ENCODE data around the gene INVS.
"Not testable (repeated sequence)": the region's sequence is repeated elsewhere in the genome, so short reads cannot be mapped to it uniquely, and the experiment has no call there.

Gene INVS

GRCh38 chr9:100125910-100126309 lies 26.9 kb downstream of the INVS start:
- no peak for DNase-seq

DNA sequence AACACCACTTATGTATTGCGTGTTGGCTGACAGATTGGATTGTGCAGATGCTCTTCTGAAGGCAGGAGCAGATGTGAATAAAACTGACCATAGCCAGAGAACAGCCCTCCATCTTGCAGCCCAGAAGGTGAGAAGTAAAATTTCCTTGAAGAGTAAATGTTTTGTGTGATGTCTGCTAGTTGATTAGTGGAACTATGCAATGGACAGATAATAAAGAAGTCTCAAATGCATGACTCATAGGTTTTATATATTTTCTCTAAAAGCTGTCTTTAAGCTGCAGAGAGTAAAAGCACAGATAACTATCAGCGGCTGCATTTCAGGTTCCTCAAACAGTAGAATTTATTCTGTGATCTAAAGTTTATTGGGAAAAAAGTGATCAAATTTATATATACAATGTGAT lies 27.4 kb downstream of the INVS start:
- DNase-seq = no peak

GRCh38 chr9:100129772-100130171 lies 30.7 kb downstream of the INVS start:
- DNase-seq = no peak

DNA sequence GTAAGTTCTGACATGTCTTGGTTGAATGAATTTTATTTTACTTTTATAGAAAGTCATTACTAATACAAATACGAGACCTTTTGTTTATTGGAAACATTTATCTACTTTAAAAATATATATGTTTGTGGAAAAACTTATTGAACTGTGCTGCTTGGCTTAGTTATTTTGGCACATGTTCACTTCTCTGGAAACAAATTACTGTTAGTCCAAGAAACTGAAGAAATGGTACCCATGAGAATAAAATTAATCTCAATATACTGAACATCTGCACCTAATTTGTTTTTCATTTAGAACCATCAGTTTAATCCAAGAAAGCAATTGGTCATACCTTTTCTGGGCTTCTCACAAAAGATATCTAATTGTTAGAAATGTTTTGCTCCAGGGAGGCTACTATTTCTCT lies 32.2 kb downstream of the INVS start:
- no peak for DNase-seq

- no peak for DNase-seq
Observed at GRCh38 chr9:100131875-100132430, 32.9 kb downstream of the INVS start.

DNA sequence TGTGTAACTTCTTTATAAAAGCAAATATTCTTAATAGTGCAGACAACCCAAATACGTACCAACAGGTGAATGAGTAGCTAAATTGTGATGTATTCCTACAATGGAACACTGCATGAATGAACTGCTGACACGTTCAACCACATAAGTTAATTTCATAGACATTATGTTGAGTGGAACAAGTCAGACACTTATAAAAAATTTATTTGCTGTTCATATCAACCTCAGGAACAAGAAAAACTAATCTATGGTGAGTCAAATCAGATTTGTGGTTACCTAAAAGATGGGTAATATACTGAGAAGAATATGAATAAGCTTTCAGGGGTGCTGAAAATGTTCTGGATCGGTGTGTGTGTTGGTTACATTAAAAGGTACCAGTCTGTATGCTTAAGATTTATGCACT lies 35.7 kb downstream of the INVS start:
- no peak for DNase-seq

DNA sequence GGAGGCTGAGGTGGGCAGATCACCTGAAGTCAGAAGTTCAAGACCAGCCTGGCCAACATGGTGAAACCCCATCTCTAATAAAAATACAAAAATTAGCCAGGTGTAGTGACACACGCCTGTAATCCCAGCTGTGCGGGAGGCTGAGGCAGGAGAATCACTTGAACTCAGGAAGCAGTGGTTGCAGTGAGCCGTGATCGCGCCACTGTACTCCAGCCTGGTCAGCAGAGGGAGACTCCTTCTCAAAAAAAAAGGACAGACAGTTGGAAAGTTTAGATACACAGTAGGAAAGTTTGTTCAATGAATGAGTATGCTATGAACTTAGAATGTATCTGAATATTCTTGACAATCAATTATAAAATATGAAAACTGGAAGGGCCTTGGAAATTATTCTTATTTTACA lies 37.8 kb downstream of the INVS start:
- DNase-seq = not testable (repeated sequence)

GRCh38 chr9:100140303-100140702 lies 41.3 kb downstream of the INVS start:
- DNase-seq = not testable (repeated sequence)

- not testable (repeated sequence) for DNase-seq
Observed at GRCh38 chr9:100141862-100142261, 42.8 kb downstream of the INVS start.

GRCh38 chr9:100145167-100145934 lies 46.3 kb downstream of the INVS start:
- not testable (repeated sequence) for DNase-seq

DNA sequence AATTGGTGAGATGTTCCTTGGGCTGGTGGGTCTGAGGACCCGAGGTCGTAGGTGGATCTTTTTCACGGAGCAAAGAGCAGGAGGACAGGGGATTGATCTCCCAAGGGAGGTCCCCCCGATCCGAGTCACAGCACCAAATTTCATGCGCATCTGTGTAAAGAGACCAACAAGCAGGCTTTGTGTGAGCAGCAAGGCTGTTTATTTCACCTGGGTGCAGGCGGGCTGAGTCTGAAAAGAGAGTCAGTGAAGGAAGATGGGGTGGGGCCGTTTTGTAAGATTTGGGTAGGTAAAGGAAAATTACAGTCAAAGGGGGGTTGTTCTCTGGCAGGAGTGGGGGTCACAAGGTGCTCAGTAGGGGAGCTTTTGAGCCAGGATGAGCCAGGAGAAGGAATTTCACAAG lies 46.9 kb downstream of the INVS start:
- DNase-seq = not testable (repeated sequence)

DNA sequence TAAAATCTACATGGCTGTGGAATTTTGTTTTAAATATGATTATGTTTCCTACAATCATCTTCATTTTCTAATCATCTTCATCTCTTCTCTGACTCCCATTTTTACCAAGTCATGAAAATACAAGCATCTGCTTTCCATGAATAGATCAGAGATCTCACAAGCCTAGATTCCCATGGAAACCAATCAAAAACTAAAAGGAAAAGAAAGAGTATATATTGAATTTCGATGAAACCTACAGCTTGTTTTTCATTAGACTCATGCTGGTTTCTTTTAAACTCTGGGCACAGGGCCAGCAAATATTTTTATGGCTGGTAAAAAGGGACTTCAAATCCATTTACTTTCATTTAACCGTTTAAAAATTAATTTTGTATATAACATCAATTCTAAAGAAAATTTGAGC lies 51.2 kb downstream of the INVS start:
- DNase-seq = no peak

GRCh38 chr9:100160021-100160420 lies 61.0 kb downstream of the INVS start:
- no peak for DNase-seq

GRCh38 chr9:100167176-100167575 lies 68.1 kb downstream of the INVS start:
- no peak for DNase-seq

- DNase-seq = no peak
Observed at GRCh38 chr9:100167915-100168654, 69.0 kb downstream of the INVS start.

GRCh38 chr9:100170085-100170484 lies 71.0 kb downstream of the INVS start:
- DNase-seq = no peak

- DNase-seq = no peak
Observed at GRCh38 chr9:100170556-100170955, 71.5 kb downstream of the INVS start.

GRCh38 chr9:100186356-100186755 lies 87.3 kb downstream of the INVS start:
- no peak for DNase-seq

DNA sequence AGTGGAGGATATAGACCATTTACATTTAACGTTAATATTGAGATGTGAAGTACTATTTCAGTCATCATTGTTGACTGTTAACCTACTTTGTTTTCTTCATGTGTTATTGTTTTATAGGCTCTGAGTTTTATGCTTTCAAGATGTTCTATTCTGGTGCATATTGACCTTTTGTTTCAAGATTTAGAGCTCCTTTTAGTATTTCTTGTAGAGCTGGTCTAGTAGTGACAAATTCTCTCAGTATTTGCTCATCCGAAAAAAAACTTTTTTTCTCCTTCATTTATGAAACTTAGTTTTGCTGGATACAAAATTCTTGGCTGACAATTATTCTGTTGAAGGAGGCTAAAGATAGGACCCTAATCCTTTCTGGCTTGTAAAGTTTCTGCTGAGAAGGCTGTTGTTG lies 91.3 kb downstream of the INVS start:
- no peak for DNase-seq

DNA sequence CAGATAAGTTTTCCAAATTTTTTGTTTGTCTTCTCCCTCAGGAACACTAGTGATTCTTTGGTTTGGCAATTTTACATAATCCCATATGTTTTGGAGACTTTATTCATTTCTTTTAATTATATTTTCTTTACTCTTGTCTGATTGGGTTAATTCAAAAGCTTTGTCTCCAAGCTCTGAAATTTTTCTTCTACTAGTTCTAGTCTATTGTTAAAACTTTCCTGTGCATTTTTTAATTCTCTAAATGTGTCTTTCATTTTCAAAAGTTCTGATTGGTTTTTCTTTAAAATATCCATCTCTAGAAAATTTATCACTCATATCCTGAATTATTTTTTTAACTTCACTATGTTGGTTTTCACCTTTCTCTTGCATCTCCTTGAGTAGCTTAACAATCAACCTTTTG lies 92.2 kb downstream of the INVS start:
- DNase-seq = no peak

- DNase-seq = no peak
Observed at GRCh38 chr9:100193078-100193477, 94.0 kb downstream of the INVS start.

DNA sequence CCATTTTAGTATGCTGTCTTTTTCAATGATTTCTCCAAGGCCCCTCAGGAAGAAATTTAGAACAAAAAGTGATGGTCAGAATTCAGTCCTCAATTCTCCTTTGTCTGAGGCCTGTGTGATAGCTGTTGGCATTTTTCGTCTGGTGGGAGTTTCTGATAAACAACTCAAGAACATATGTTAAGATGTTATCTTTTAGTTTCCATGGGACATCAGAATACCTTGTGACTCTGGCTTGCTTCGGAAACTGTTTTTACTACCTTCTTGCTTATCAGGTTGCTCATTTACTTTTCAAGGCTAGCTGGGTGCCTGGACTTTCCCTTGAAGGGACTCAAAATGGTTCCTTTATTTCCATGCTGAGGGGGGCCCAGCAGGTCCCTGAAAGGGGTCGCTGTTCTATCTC lies 97.2 kb downstream of the INVS start:
- no peak for DNase-seq

- DNase-seq = no peak
Observed at GRCh38 chr9:100196828-100197227, 97.8 kb downstream of the INVS start.

Data from anterior cingulate cortex (tissue), 58 donors.